ENCODE measurements around the gene WDR11.
A peak's percentile ranks its signal among the peaks of the same experiment; 100 is the strongest.
"Not testable (repeated sequence)": the region's sequence is repeated elsewhere in the genome, so short reads cannot be mapped to it uniquely, and the experiment has no call there.

WDR11 gene

GRCh38 chr10:120861178-120861855, 10.2 kb downstream of the WDR11 start:
- no peak for DNase-seq (ENCODE audit: low read depth)

GRCh38 chr10:120873741-120874140, 22.6 kb downstream of the WDR11 start:
- DNase-seq (ENCODE audit: low read depth): no peak

- DNase-seq (ENCODE audit: low read depth): no peak
Observed at GRCh38 chr10:120883071-120883470, 31.9 kb downstream of the WDR11 start.

GRCh38 chr10:120887482-120887881, 36.3 kb downstream of the WDR11 start:
- DNase-seq (ENCODE audit: low read depth): no peak

- no peak for DNase-seq (ENCODE audit: low read depth)
Observed at GRCh38 chr10:120891365-120891764, 40.2 kb downstream of the WDR11 start.

- DNase-seq (ENCODE audit: low read depth): no peak
Observed at GRCh38 chr10:120894556-120894955, 43.4 kb downstream of the WDR11 start.

- DNase-seq (ENCODE audit: low read depth): no peak
Observed at GRCh38 chr10:120897343-120897742, 46.2 kb downstream of the WDR11 start.

- DNase-seq (ENCODE audit: low read depth): no peak
Observed at GRCh38 chr10:120905268-120905667, 54.1 kb downstream of the WDR11 start.

- DNase-seq (ENCODE audit: low read depth): no peak
Observed at GRCh38 chr10:120917521-120918250, 66.5 kb downstream of the WDR11 start.

- DNase-seq (ENCODE audit: low read depth): not testable (repeated sequence)
Observed at GRCh38 chr10:120923886-120924285, 72.7 kb downstream of the WDR11 start.

GRCh38 chr10:120926611-120927010, 75.4 kb downstream of the WDR11 start:
- DNase-seq (ENCODE audit: low read depth): no peak

GRCh38 chr10:120927352-120927751, 76.2 kb downstream of the WDR11 start:
- no peak for DNase-seq (ENCODE audit: low read depth)

GRCh38 chr10:120929166-120929565, 78.0 kb downstream of the WDR11 start:
- DNase-seq (ENCODE audit: low read depth): no peak

- DNase-seq (ENCODE audit: low read depth): no peak
Observed at GRCh38 chr10:120931423-120931822, 80.3 kb downstream of the WDR11 start.

- DNase-seq (ENCODE audit: low read depth): no peak
Observed at GRCh38 chr10:120931999-120932398, 80.8 kb downstream of the WDR11 start.

GRCh38 chr10:120938822-120939221, 87.7 kb downstream of the WDR11 start:
- DNase-seq (ENCODE audit: low read depth): no peak

GRCh38 chr10:120940299-120940900, 89.2 kb downstream of the WDR11 start:
- no peak for DNase-seq (ENCODE audit: low read depth)

- DNase-seq (ENCODE audit: low read depth): no peak
Observed at GRCh38 chr10:120941501-120941900, 90.3 kb downstream of the WDR11 start.

GRCh38 chr10:120942806-120943413, 91.7 kb downstream of the WDR11 start:
- peak; percentile 73 for DNase-seq (ENCODE audit: low read depth)

- DNase-seq (ENCODE audit: low read depth): no peak
Observed at GRCh38 chr10:120943542-120943941, 92.4 kb downstream of the WDR11 start.

- no peak for DNase-seq (ENCODE audit: low read depth)
Observed at GRCh38 chr10:120944586-120945125, 93.5 kb downstream of the WDR11 start.

GRCh38 chr10:120945182-120945581, 94.0 kb downstream of the WDR11 start:
- no peak for DNase-seq (ENCODE audit: low read depth)
